Measurements from ENCODE around the gene EIF2S3B. TPM values are rescaled to one million over a fixed set of nuclear protein-coding genes. Genes with fewer than 3 reads are reported as not detected.

EIF2S3B gene
- total RNA-seq, 1 experiment from 2014 or later: 0.55 TPM

DNA sequence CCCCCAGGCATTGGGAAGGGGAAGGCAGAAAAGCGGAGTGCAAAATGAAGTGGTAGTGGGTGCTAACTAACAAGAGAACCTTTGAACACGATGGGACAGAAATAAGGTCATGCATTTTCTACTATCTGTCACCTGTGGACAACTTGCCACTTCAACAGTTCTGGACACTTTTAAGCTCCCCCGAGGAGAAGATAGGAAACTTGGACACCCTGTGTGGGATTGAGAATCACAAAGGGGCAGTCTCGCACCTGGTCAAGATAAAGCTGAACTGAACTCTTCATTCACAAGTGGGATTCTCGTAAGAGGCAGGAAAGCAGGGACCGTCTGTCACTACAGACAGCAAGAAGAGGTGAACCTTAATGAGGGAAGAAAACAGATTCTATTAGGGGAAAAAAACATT lies 51.6 kb downstream of the EIF2S3B start:
- peaks cover 3% of the 10 kb centered on the region; the same call in 1 of the 2 replicates for H3K36me3 Mint-ChIP-seq
- CTCF ChIA-PET: interaction anchor here (1.1 to 1.5 kb wide), 2 partner anchors 190 to 192 kb away, joined by 3 to 5 read pairs; no protein-coding TSS in a partner anchor

DNA sequence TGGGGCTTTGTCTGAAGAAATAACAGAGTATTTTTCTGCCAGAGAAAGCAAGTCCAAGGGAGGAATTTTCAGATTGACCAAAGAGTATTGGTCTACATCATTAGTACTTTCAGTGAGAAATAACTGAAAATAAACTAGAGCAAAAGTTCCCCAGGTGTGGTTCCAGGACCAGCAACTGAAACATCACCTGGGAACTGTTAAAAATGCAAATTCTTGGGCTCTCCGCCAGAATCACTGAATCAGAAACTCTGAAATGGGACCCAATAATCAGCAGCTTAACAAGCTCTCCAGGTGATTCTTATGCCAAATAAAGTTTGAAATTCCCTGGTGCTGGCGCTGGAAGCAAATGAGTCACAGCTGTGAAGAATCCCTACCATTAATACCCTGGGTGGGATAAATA lies 52.1 kb downstream of the EIF2S3B start:
- CTCF ChIA-PET: interaction anchor here (1.1 to 1.5 kb wide), 2 partner anchors 191 to 193 kb away, joined by 3 to 5 read pairs; no protein-coding TSS in a partner anchor
- H3K36me3 Mint-ChIP-seq: peaks cover 3% of the 10 kb centered on the region; the same call in 1 of the 2 replicates
- POLR2A ChIA-PET: no interaction called here
- H3K9me3 Mint-ChIP-seq: peaks cover 13% of the 10 kb centered on the region
- ATAC-seq (no peak), DNase-seq (ENCODE audit: low spot score) (no peak)
- H3K27ac Mint-ChIP-seq: peak overlapping the region; percentile 30; the same call in 1 of the 2 replicates
- no peak overlapping the region for H3K4me3 Mint-ChIP-seq
- peaks cover 20% of the 10 kb centered on the region for H3K4me1 Mint-ChIP-seq
- H3K27me3 Mint-ChIP-seq (ENCODE audit: low read depth): no peaks in the 10 kb centered on the region
- TF ChIP-seq, protein P1, sequence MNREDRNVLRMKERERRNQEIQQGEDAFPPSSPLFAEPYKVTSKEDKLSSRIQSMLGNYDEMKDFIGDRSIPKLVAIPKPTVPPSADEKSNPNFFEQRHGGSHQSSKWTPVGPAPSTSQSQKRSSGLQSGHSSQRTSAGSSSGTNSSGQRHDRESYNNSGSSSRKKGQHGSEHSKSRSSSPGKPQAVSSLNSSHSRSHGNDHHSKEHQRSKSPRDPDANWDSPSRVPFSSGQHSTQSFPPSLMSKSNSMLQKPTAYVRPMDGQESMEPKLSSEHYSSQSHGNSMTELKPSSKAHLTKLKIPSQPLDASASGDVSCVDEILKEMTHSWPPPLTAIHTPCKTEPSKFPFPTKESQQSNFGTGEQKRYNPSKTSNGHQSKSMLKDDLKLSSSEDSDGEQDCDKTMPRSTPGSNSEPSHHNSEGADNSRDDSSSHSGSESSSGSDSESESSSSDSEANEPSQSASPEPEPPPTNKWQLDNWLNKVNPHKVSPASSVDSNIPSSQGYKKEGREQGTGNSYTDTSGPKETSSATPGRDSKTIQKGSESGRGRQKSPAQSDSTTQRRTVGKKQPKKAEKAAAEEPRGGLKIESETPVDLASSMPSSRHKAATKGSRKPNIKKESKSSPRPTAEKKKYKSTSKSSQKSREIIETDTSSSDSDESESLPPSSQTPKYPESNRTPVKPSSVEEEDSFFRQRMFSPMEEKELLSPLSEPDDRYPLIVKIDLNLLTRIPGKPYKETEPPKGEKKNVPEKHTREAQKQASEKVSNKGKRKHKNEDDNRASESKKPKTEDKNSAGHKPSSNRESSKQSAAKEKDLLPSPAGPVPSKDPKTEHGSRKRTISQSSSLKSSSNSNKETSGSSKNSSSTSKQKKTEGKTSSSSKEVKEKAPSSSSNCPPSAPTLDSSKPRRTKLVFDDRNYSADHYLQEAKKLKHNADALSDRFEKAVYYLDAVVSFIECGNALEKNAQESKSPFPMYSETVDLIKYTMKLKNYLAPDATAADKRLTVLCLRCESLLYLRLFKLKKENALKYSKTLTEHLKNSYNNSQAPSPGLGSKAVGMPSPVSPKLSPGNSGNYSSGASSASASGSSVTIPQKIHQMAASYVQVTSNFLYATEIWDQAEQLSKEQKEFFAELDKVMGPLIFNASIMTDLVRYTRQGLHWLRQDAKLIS (CRISPR knock-in tag; IDR thresholded peaks at IDR 0.05; ENCODE audit: borderline replicate concordance): no peak
- no peak for TF ChIP-seq ELF4 (CRISPR knock-in tag; IDR thresholded peaks at IDR 0.05; ENCODE audit: low read depth)
- TF ChIP-seq, protein P2, sequence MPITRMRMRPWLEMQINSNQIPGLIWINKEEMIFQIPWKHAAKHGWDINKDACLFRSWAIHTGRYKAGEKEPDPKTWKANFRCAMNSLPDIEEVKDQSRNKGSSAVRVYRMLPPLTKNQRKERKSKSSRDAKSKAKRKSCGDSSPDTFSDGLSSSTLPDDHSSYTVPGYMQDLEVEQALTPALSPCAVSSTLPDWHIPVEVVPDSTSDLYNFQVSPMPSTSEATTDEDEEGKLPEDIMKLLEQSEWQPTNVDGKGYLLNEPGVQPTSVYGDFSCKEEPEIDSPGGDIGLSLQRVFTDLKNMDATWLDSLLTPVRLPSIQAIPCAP (CRISPR knock-in tag; IDR thresholded peaks at IDR 0.05): no peak
- no peak for TF ChIP-seq NFATC4 (CRISPR knock-in tag; IDR thresholded peaks at IDR 0.05)
- no peak for TF ChIP-seq JAZF1 (CRISPR knock-in tag; IDR thresholded peaks at IDR 0.05)
- TF ChIP-seq SMAD4 (CRISPR knock-in tag; IDR thresholded peaks at IDR 0.05): no peak
- TF ChIP-seq CREB1 (CRISPR knock-in tag; IDR thresholded peaks at IDR 0.05): no peak

More for the DNA sequence above, 51.6 kb downstream of the EIF2S3B start:
- Mint-ChIP-seq H3K27ac (peak overlapping the region; percentile 30), H3K4me1 (peaks cover 20% of the 10 kb centered on the region), H3K4me3 (no peak overlapping the region), H3K9me3 (peaks cover 17% of the 10 kb centered on the region), H3K27me3 (ENCODE audit: low read depth) (no peaks in the 10 kb centered on the region)
- ATAC-seq (no peak), DNase-seq (ENCODE audit: low spot score) (no peak)
- TF ChIP-seq NR1H2 (CRISPR knock-in tag; IDR thresholded peaks at IDR 0.05) (no peak), SP1 (CRISPR knock-in tag; conservative IDR thresholded peaks at IDR 0.05) (no peak), NFYB (CRISPR knock-in tag; conservative IDR thresholded peaks at IDR 0.05; ENCODE audit: low read depth) (no peak), SMAD3 (CRISPR knock-in tag; IDR thresholded peaks at IDR 0.05; ENCODE audit: borderline replicate concordance) (no peak), OVOL2 (CRISPR knock-in tag; IDR thresholded peaks at IDR 0.05; ENCODE audit: borderline replicate concordance) (no peak), KAT7 (CRISPR knock-in tag; IDR thresholded peaks at IDR 0.05; ENCODE audit: borderline replicate concordance) (no peak), PRRX2 (CRISPR knock-in tag; IDR thresholded peaks at IDR 0.05) (no peak), ZNF232 (CRISPR knock-in tag; IDR thresholded peaks at IDR 0.05) (no peak), SMAD4 (CRISPR knock-in tag; IDR thresholded peaks at IDR 0.05) (no peak), EMX1 (CRISPR knock-in tag; IDR thresholded peaks at IDR 0.05) (no peak)
- TF ChIP-seq, protein P3, sequence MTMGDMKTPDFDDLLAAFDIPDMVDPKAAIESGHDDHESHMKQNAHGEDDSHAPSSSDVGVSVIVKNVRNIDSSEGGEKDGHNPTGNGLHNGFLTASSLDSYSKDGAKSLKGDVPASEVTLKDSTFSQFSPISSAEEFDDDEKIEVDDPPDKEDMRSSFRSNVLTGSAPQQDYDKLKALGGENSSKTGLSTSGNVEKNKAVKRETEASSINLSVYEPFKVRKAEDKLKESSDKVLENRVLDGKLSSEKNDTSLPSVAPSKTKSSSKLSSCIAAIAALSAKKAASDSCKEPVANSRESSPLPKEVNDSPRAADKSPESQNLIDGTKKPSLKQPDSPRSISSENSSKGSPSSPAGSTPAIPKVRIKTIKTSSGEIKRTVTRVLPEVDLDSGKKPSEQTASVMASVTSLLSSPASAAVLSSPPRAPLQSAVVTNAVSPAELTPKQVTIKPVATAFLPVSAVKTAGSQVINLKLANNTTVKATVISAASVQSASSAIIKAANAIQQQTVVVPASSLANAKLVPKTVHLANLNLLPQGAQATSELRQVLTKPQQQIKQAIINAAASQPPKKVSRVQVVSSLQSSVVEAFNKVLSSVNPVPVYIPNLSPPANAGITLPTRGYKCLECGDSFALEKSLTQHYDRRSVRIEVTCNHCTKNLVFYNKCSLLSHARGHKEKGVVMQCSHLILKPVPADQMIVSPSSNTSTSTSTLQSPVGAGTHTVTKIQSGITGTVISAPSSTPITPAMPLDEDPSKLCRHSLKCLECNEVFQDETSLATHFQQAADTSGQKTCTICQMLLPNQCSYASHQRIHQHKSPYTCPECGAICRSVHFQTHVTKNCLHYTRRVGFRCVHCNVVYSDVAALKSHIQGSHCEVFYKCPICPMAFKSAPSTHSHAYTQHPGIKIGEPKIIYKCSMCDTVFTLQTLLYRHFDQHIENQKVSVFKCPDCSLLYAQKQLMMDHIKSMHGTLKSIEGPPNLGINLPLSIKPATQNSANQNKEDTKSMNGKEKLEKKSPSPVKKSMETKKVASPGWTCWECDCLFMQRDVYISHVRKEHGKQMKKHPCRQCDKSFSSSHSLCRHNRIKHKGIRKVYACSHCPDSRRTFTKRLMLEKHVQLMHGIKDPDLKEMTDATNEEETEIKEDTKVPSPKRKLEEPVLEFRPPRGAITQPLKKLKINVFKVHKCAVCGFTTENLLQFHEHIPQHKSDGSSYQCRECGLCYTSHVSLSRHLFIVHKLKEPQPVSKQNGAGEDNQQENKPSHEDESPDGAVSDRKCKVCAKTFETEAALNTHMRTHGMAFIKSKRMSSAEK (CRISPR knock-in tag; IDR thresholded peaks at IDR 0.05; ENCODE audit: borderline replicate concordance): no peak
- TF ChIP-seq, protein P4, sequence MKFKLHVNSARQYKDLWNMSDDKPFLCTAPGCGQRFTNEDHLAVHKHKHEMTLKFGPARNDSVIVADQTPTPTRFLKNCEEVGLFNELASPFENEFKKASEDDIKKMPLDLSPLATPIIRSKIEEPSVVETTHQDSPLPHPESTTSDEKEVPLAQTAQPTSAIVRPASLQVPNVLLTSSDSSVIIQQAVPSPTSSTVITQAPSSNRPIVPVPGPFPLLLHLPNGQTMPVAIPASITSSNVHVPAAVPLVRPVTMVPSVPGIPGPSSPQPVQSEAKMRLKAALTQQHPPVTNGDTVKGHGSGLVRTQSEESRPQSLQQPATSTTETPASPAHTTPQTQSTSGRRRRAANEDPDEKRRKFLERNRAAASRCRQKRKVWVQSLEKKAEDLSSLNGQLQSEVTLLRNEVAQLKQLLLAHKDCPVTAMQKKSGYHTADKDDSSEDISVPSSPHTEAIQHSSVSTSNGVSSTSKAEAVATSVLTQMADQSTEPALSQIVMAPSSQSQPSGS (CRISPR knock-in tag; IDR thresholded peaks at IDR 0.05; ENCODE audit: borderline replicate concordance, low read depth): no peak
- TF ChIP-seq, protein P5, sequence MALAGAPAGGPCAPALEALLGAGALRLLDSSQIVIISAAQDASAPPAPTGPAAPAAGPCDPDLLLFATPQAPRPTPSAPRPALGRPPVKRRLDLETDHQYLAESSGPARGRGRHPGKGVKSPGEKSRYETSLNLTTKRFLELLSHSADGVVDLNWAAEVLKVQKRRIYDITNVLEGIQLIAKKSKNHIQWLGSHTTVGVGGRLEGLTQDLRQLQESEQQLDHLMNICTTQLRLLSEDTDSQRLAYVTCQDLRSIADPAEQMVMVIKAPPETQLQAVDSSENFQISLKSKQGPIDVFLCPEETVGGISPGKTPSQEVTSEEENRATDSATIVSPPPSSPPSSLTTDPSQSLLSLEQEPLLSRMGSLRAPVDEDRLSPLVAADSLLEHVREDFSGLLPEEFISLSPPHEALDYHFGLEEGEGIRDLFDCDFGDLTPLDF (CRISPR knock-in tag; IDR thresholded peaks at IDR 0.05): no peak
- TF ChIP-seq, protein P6, sequence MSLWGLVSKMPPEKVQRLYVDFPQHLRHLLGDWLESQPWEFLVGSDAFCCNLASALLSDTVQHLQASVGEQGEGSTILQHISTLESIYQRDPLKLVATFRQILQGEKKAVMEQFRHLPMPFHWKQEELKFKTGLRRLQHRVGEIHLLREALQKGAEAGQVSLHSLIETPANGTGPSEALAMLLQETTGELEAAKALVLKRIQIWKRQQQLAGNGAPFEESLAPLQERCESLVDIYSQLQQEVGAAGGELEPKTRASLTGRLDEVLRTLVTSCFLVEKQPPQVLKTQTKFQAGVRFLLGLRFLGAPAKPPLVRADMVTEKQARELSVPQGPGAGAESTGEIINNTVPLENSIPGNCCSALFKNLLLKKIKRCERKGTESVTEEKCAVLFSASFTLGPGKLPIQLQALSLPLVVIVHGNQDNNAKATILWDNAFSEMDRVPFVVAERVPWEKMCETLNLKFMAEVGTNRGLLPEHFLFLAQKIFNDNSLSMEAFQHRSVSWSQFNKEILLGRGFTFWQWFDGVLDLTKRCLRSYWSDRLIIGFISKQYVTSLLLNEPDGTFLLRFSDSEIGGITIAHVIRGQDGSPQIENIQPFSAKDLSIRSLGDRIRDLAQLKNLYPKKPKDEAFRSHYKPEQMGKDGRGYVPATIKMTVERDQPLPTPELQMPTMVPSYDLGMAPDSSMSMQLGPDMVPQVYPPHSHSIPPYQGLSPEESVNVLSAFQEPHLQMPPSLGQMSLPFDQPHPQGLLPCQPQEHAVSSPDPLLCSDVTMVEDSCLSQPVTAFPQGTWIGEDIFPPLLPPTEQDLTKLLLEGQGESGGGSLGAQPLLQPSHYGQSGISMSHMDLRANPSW (CRISPR knock-in tag; conservative IDR thresholded peaks at IDR 0.05; ENCODE audit: low read depth): no peak
- TF ChIP-seq, protein P7, sequence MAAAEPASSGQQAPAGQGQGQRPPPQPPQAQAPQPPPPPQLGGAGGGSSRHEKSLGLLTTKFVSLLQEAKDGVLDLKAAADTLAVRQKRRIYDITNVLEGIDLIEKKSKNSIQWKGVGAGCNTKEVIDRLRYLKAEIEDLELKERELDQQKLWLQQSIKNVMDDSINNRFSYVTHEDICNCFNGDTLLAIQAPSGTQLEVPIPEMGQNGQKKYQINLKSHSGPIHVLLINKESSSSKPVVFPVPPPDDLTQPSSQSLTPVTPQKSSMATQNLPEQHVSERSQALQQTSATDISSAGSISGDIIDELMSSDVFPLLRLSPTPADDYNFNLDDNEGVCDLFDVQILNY (CRISPR knock-in tag; IDR thresholded peaks at IDR 0.05): no peak
- POLR2A ChIA-PET: no interaction called here

Measured in WTC11 (cell line).